ENCODE data around the gene MAPK12.

- TF ChIP-seq CTCF (IDR thresholded peaks at IDR 0.05) (no peak), EZH2 (IDR thresholded peaks at IDR 0.05; ENCODE audit: borderline replicate concordance, insufficient read depth, low read depth, low read length, poor library complexity, severe bottlenecking) (no peak)
Measured at GRCh38 chr22:50296658-50297490, 35.4 kb upstream of the MAPK12 start.

Data from B cell (primary cell).